Fibroblast of lung (primary cell): ENCODE results near the gene SLC25A33. TPM values are rescaled to one million over a fixed set of nuclear protein-coding genes. Genes with fewer than 3 reads are reported as not detected.

ENCODE experiments used
- DNase-seq, 2 donors: peaks; one replicate each; pipeline versions ENCODE4 v3.0.0 to v3.0.0-alpha.2; 2010; ENCODE audit warnings: low read depth in 2 of 2
- H2AFZ ChIP-seq: 2 replicates; pipeline ENCODE4 v1.5.1; 2012; ENCODE audit warnings: low read length, control low read depth, inconsistent platforms
- H3K27ac ChIP-seq: 2 replicates; pipeline ENCODE4 v1.5.1; 2011; ENCODE audit warnings: low read length, control low read depth; ENCODE audit not compliant: insufficient read depth
- H3K27me3 ChIP-seq: 2 replicates; pipeline ENCODE4 v1.5.1; 2011; ENCODE audit warnings: mild to moderate bottlenecking, low read length; ENCODE audit not compliant: control insufficient read depth, insufficient read depth
- H3K36me3 ChIP-seq: 2 replicates; pipeline ENCODE4 v1.5.1; 2011; ENCODE audit warnings: low read length; ENCODE audit not compliant: control insufficient read depth, insufficient read depth
- H3K4me1 ChIP-seq: 2 replicates; pipeline ENCODE4 v1.5.1; 2011; ENCODE audit warnings: low read length; ENCODE audit not compliant: control insufficient read depth, insufficient read depth; ENCODE audit errors: extremely low read depth
- H3K4me2 ChIP-seq: 2 replicates; pipeline ENCODE4 v1.5.1; 2011; ENCODE audit warnings: low read length, control low read depth; ENCODE audit not compliant: insufficient read depth; ENCODE audit errors: extremely low read depth
- H3K4me3 ChIP-seq, 4 experiments: fragments of 200-600 bp in 1 of 4; sonication (generic) in 1 of 4; replicated peaks in 1 of 4; 2 replicates each; pipeline ENCODE4 v1.5.1; 2011 to 2016; ENCODE audit warnings: low read length in 4 of 4, low read depth in 3 of 4, mild to moderate bottlenecking in 3 of 4, control low read depth in 2 of 4, inconsistent platforms in 1 of 4, mixed read lengths in 1 of 4; ENCODE audit not compliant: insufficient read depth in 1 of 4; ENCODE audit errors: control extremely low read depth in 1 of 4
- H3K79me2 ChIP-seq: 2 replicates; pipeline ENCODE4 v1.5.1; 2012; ENCODE audit warnings: mild to moderate bottlenecking, low read length, inconsistent platforms; ENCODE audit not compliant: control insufficient read depth, insufficient read depth
- H3K9ac ChIP-seq: 2 replicates; pipeline ENCODE4 v1.5.1; 2011; ENCODE audit warnings: mild to moderate bottlenecking, low read length, control low read depth; ENCODE audit not compliant: insufficient read depth
- H3K9me3 ChIP-seq: 2 replicates; pipeline ENCODE4 v1.5.1; 2012; ENCODE audit warnings: low read depth, low read length; ENCODE audit not compliant: control insufficient read depth, insufficient read depth
- H4K20me1 ChIP-seq: 2 replicates; pipeline ENCODE4 v1.5.1; 2011; ENCODE audit warnings: low read length; ENCODE audit not compliant: control insufficient read depth, insufficient read depth; ENCODE audit errors: extremely low read depth
- EZH2 ChIP-seq: IDR thresholded peaks from 2 replicates; pipeline ENCODE4 v1.5.1; 2012; ENCODE audit warnings: low read length, control low read depth, mild to moderate bottlenecking; ENCODE audit errors: missing control alignments
- polyA plus RNA-seq, 2 donors: library from polyadenylated mRNA; depleted of rRNA in 1 of 2; stranded (reverse) in 1 of 2; unstranded in 1 of 2; fragments of >200 nt; gene quantifications; 2 replicates each; pipeline ENCODE4 v1.2.1, GENCODE V29; 2011 to 2012; ENCODE audit warnings: missing spikeins in 1 of 2
- total RNA-seq: library from RNA; depleted of rRNA; stranded (reverse); fragments of >200 nt; gene quantifications from 2 replicates; pipeline ENCODE4 v1.2.1, GENCODE V29; 2014
- TF ChIP-seq, protein P1 (sequence below), 2 donors: IDR thresholded peaks in 1 of 2; conservative IDR thresholded peaks in 1 of 2; 1 replicate in 1 of 2; 2 replicates in 1 of 2; pipeline ENCODE4 v1.5.1; 2011 to 2012; ENCODE audit warnings: low read length in 2 of 2, control low read depth in 1 of 2, inconsistent platforms in 1 of 2, low read depth in 1 of 2, mild to moderate bottlenecking in 1 of 2

Gene SLC25A33
- total and polyA plus RNA-seq, 2 donors (not counting 1 experiment from before 2014, with no cell fraction given), result 3.5 to 4.8 TPM

DNA sequence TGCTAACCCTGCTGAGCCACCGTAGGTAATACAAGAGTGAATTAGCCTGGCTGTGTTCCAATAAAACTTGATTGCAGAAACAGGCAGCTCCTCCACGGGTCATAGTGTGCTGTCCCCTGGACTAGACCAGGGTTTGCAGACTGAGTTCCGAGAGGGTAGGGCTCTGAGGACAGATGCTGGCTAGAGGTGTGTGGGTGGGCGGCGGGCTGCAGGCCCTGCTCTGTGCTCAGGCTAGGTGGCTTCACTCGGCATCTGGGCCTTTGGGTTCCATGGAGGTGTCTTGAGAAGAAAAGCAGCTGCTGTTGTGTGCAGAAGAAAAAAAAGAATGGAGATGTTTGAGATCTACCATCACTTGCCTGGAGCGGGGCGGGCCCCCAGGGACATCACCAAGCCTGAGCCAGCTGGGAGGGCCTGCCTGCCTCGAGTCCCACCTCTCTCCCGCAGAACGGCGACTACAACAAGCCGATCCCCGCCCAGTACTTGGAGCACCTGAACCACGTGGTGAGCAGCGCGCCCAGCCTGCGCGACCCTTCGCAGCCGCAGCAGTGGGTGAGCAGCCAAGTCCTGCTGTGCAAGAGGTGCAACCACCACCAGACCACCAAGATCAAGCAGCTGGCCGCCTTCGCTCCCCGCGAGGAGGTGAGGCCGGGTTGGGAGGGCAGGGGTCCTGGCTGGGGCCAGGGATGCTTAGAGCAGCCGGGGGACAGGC, 57.3 kb downstream of the SLC25A33 start:
- no peaks in the 10 kb centered on the region for H4K20me1 ChIP-seq
- peaks cover 4% of the 10 kb centered on the region for H3K4me1 ChIP-seq
- TF ChIP-seq EZH2, result no peak
- TF ChIP-seq, protein P1, sequence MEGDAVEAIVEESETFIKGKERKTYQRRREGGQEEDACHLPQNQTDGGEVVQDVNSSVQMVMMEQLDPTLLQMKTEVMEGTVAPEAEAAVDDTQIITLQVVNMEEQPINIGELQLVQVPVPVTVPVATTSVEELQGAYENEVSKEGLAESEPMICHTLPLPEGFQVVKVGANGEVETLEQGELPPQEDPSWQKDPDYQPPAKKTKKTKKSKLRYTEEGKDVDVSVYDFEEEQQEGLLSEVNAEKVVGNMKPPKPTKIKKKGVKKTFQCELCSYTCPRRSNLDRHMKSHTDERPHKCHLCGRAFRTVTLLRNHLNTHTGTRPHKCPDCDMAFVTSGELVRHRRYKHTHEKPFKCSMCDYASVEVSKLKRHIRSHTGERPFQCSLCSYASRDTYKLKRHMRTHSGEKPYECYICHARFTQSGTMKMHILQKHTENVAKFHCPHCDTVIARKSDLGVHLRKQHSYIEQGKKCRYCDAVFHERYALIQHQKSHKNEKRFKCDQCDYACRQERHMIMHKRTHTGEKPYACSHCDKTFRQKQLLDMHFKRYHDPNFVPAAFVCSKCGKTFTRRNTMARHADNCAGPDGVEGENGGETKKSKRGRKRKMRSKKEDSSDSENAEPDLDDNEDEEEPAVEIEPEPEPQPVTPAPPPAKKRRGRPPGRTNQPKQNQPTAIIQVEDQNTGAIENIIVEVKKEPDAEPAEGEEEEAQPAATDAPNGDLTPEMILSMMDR (conservative IDR thresholded peaks at IDR 0.05 in 1 of 2, IDR thresholded peaks at IDR 0.05 in 1 of 2; ENCODE audit: low read depth in 1 of 2, low read length in 2 of 2), result no peak
- no peak overlapping the region for H3K9ac ChIP-seq
- no peak overlapping the region for H3K4me3 ChIP-seq
- peaks cover 26% of the 10 kb centered on the region for H3K79me2 ChIP-seq
- no peaks in the 10 kb centered on the region for H3K9me3 ChIP-seq
- H3K27me3 ChIP-seq, result no peaks in the 10 kb centered on the region
- H3K36me3 ChIP-seq, result peaks cover 6% of the 10 kb centered on the region
- no peak overlapping the region for H3K4me2 ChIP-seq
- peak in 1 of 2 donors; percentile 60 for DNase-seq
- H2AFZ ChIP-seq, result no peak overlapping the region
- H3K27ac ChIP-seq, result no peak overlapping the region

DNA sequence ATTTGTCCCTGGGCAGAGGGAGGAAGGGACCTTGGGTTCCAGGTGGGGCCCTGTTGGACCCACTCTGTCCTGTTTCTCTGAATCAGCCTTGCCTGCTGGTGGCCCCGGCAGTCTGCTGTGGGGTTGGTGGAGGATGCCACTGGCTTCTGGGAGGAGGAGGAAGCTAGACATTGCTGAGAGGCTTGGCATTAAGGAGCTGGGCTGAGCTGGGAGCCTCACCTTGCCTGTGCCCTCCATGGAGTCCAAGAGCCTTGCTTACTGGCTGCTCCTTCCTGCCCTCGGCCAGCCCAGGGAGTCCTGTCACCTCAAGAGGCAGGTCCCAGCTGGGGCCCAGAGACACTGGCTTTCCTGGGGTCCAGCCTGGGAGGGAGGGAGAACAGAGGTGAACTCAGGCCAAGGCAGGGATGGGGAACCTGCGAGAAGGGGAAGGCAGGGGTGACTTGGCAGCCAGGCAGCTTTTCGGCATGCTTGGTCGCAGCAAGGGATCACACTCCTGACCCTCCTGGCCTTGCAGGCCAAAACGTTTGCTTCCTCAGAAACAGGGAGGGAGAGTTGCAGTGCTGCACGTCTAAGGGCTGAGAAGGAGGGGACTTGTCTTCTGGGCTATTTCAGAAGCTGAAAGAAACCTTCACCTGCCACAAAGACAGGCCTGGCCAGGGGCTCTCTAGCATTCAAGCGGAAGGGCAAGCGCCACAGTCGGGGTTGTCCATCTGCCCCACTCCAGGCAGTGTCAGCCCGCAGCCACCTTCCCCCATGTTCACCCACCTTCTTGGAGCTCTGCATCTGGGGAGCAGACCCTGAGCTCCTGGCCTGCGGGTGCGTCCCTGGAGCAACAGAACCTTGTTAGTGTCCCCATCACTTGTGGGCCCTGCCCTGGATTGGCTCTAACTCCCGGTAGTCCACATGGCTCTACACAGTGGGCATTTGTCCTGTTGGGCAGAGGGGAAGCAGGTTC, 58.4 kb downstream of the SLC25A33 start:
- H3K79me2 ChIP-seq, result peaks cover 20% of the 10 kb centered on the region
- no peaks in the 10 kb centered on the region for H4K20me1 ChIP-seq
- H3K4me2 ChIP-seq, result no peak overlapping the region
- H3K36me3 ChIP-seq, result peaks cover 11% of the 10 kb centered on the region
- H3K4me3 ChIP-seq, result no peak overlapping the region
- H3K4me1 ChIP-seq, result peaks cover 4% of the 10 kb centered on the region
- TF ChIP-seq EZH2, result no peak
- H3K27ac ChIP-seq, result no peak overlapping the region
- H3K9ac ChIP-seq, result no peak overlapping the region
- H3K27me3 ChIP-seq, result no peaks in the 10 kb centered on the region
- no peak for DNase-seq
- H2AFZ ChIP-seq, result no peak overlapping the region
- H3K9me3 ChIP-seq, result no peaks in the 10 kb centered on the region

DNA sequence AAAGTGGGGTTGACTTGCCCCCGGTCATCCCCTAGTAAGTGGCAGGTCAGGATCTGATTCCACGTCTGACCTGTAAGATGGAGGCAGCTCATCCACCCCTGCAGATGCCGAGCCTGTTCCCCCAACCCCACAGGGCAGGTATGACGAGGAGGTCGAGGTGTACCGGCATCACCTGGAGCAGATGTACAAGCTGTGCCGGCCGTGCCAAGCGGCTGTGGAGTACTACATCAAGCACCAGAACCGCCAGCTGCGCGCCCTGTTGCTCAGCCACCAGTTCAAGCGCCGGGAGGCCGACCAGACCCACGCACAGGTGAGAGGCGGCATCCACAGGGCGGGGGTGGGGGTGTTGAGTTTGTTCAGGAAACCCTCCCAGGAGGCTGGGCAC, 59.0 kb downstream of the SLC25A33 start:
- H3K9ac ChIP-seq, result no peak overlapping the region
- no peaks in the 10 kb centered on the region for H4K20me1 ChIP-seq
- H3K27ac ChIP-seq, result no peak overlapping the region
- H3K4me1 ChIP-seq, result no peaks in the 10 kb centered on the region
- H3K9me3 ChIP-seq, result no peaks in the 10 kb centered on the region
- DNase-seq, result no peak
- TF ChIP-seq, protein P1 (conservative IDR thresholded peaks at IDR 0.05 in 1 of 2, IDR thresholded peaks at IDR 0.05 in 1 of 2; ENCODE audit: low read depth in 1 of 2, low read length in 2 of 2), result no peak
- TF ChIP-seq EZH2, result no peak
- no peaks in the 10 kb centered on the region for H3K27me3 ChIP-seq
- H3K4me3 ChIP-seq, result no peak overlapping the region
- peaks cover 14% of the 10 kb centered on the region for H3K79me2 ChIP-seq
- H3K36me3 ChIP-seq, result peaks cover 11% of the 10 kb centered on the region
- no peak overlapping the region for H3K4me2 ChIP-seq
- H2AFZ ChIP-seq, result no peak overlapping the region
